HT1080 (cell line): Measurements from ENCODE around the gene OTOG. TPM values are rescaled to one million over a fixed set of nuclear protein-coding genes. Genes with fewer than 3 reads are reported as not detected.

ENCODE experiments used
- DNase-seq: peaks from one replicate; pipeline ENCODE4 v3.0.0-alpha.2; 2015; ENCODE audit warnings: low read depth
- total RNA-seq: library from RNA; depleted of rRNA; stranded (reverse); fragments of >200 nt; shearing (Covaris generic); gene quantifications from 2 replicates; pipeline ENCODE4 v1.2.3, GENCODE V29; 2014

The OTOG gene
- total RNA-seq, 1 experiment from 2014 or later, result not detected

DNA sequence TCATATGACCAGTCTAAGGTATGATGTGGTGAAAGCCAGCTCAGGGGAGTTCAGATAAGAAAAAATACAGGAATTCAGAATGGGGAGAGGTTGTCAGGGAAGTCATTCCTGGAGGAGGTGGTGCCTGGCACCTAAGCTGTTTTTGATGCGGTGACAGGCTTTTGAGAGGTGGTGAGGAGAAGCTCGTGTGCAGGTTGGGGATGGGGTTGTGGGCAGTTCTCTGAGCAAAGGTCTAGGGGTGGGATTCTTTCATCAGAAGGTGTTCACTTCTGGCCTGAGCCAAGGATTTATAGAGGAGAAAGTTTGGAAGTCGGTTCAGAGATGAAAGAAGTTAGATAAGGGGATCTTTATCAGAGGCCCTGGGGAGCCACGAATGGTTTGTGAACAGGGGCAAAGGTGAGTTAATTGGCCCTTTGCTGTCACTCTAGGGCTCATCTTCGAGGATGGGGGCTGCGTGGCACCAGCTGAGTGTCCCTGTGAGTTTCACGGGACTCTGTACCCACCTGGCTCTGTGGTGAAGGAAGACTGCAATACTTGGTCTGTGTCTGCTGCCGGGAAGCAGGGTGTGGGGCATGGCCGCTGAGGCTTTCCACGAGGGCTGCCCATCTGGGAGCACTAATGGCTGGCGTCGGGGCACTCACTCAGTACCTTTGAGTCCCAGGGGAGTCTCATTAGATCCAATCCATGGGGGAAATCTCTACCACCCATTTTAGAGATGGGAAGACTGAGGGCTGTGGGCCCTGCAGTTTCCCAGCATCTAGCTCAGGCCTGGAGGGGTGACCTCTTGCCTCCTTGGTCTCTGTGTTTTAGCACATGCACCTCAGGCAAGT is 13.4 kb downstream of the OTOG start:
- DNase-seq, result no peak

DNA sequence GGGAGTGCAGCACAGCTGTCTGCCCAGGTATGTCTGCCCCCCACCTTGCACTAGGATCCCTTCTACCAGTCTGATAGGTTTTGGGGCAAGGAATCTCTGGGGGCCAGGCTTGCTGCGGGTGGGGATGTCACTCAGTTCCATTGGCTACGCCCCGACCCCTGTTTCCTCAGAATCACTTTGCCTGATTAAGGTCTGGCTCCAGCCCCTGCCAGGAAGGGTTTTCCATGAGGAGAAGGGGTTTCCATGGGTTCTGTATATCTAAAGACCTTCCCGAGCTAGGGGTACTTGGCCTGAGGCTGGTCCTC is 14.0 kb downstream of the OTOG start:
- no peak for DNase-seq

DNA sequence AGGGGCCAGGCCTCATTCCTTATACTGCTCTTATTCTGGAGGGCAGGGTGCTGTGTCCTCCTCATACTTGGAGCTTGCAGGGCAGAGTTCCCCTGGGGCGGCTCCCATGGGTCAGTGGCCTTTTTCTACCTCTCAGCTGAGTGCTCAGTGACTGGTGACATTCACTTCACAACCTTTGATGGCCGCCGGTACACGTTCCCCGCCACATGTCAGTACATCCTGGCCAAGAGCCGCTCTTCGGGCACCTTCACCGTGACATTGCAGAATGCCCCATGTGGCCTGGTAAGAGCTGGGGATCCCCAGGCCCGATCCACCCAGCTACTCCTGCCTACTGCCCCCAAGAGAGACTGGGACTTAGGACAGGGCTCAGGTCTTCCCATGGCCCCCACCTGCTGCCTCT is 14.5 kb downstream of the OTOG start:
- DNase-seq, result no peak

DNA sequence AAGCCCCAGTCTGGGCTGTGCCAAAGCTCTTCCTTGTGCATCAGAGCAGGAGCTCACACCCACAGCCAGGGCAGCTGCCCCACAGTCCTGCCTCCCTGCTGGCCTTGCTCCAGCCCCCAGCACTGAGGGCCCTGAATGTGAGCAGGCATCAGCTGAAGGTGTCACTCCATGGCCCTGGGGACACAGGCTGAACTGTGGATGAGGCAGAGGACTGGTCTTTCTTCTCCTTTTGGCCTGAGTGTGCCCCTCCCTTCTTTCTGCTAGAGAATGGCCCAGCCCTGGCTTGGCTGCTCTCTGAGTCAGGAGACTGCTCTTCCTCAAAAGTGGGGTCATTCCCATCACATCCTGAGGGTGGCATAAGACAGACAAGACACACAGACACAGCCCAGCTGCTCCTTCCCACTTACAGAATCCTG is 16.2 kb downstream of the OTOG start:
- peak; percentile 20 for DNase-seq

DNA sequence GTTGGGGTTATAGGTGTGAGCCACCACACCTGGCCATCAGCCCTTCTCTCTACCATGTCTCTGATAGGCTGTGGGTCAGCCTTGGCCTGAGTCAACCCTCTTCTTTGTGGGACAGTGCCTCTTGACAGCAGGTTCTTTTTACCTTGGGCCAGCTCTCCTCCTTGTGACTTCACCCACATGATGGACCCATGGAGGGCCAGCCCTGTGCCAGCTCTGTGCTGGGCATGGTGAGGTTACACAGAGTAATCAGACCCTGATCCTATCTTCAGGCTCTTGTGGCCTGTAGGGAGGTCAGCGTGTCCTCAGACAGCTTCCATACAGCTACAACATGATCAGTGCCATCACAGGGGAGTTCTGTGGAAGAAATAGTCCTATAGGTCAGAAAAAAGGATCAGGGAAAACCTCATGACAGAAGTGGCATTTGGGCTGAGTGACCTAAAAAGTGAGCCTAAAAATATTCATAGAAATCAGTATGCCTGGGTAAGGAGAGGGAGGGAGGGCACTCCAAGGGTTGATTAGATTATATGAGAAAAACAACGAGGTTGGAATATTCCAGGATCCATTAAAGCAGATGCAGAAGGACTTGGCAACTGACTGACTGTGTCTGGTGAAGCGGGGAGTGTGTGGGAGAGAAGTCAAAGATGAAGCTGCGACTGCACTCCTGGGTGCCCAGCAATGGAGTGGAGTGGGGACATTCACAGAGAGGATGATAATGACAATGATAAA is 17.1 kb downstream of the OTOG start:
- DNase-seq, result no peak

DNA sequence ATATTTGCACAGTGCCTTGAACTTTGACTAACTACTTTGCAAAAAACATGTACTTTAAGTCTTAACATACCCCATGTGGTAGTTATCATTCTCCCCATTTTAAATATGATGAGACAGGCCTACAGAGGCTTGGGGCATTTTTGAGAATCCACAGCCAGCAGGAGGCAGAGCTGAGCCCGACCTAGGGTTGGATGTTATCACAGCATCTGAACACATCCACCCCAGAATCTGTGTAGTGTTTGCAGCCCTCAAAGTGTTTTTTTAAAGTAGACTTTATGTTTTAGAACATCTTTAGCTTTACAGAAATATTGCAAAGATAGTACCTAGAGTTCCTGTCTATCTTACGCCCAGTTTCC is 17.6 kb downstream of the OTOG start:
- DNase-seq, result no peak

DNA sequence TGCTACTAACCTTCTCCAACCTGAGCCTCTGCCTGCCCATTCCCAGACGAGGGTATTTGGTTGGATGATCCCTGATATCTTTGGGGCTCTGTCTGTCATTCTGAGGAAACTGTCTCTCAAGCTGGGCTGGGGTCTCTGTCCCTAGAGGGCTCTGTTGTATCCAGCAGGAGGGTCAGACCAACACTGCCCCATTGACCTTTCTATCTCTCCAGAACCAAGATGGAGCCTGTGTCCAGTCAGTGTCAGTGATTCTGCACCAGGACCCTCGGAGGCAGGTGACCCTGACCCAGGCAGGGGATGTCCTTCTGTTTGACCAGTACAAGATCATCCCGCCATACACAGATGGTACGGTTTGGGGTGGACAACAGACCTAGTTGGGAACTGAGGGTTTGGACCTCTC is 21.9 kb downstream of the OTOG start:
- no peak for DNase-seq

DNA sequence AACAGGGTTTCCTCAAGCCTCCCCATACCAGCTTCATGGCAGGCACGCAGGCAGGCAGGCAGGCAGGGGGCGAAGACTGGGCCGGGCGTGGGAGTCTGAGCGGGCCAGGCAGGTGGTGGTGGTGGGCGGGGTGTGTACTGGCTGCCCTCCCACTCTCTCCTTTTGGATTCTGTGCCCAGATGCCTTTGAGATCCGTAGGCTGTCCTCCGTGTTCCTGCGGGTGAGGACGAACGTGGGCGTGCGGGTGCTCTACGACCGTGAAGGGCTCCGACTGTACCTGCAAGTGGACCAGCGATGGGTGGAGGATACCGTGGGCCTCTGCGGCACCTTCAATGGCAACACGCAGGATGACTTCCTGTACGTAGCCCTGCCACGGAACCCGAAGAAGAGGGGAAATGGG is 23.0 kb downstream of the OTOG start:
- DNase-seq, result no peak

DNA sequence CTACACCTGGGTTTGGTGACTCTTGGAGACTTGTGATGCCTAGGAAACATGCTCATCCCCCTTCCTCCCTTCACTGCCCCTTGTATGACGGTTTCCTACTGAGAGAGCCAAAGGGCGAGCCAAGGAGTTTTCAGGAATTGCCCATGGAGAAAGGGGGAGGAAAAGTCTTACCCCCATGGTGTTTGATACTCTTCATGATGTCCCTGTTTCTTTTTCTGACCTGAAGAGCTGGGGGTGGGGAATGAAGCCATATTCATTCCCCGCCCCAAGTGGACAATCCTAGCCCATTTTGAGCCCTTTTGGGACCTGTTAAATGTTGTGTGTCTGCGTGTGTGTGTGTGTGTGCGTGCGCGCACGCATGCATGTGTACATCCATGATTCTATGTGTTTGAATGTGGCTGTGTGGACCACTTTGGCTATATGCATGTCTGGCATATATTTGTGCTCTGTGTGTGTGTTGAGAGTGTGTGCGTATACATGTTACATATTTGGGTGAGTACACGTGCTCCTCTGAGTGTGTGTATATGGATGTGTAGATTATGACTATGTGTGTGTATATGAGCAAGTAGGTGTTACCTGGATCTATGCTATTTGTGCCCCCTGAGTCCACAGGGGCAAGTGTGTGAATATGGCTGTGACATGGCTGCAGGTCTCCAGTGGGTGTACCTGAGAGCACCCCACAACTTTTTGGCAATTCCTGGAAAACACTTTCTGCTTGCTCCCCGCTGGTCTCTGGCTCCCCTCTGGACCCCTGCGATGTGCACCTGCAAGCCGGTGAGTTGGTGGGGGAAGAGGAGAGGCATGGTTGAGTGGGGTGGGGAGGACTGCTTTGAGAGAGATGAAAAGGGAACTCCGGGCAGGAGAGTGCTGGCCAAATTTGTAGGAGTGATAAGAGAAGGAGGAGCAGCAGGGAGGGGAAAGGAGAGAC is 24.6 kb downstream of the OTOG start:
- DNase-seq, result no peak

DNA sequence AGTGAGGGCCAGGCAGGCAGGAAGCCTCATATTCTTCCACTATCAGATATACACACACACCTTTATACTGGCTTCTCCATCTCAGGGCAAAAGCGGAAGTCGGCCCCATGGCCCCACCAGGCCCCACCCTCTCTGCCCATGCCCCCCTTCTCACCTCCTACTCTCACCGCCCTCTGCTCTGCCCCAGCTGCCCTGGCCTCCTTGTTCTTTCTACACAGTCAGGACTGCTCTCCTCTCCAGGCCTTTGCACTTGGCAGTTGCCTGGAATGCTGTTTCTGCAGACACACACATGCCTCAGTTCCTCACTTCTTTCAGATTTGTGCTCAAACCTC is 25.3 kb downstream of the OTOG start:
- no peak for DNase-seq

DNA sequence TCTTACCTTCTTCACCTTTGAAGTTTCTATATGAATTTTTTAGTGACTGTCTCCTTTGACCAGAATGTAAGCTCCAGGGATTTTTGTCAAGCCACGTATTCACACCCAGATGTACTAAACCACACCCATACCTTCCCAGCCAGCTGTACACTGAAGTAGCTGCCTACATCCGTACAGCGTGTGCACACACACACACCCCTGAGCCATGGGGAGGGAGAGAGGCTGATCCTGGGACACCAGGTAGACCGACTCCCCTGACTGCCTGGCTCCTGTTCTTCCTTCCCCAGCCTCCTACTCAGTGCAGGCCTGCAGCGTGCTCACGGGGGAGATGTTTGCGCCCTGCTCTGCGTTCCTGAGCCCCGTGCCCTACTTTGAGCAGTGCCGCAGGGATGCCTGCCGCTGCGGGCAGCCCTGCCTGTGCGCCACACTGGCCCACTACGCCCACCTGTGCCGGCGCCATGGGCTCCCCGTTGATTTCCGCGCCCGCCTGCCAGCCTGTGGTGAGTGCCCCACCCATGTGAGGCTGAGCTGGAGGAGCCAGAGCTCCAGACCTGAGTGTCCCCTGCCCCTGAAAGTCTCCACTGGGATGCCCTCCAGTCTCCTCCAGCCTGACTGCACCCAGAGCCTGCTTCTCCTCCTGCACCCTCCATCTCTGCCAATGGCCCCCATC is 25.9 kb downstream of the OTOG start:
- no peak for DNase-seq

DNA sequence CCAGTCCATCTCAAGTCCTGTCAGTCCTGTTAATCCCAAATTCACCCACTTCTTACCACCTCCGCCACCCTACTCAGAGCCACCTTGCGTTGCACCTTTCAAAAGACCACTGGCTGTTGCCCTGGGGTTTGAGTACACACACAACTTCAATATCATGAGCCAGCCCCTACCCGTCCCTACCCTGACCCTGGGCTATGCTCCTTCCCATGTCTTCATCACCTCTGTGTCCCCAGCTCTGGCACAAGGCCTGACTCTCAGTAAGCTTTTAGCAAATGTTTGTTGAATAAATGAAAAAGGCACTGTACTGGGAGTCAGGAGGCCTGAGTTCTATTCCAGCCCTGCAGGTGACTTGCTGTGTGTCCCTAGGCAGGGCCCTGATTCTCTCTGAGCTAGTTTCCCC is 26.5 kb downstream of the OTOG start:
- DNase-seq, result no peak

DNA sequence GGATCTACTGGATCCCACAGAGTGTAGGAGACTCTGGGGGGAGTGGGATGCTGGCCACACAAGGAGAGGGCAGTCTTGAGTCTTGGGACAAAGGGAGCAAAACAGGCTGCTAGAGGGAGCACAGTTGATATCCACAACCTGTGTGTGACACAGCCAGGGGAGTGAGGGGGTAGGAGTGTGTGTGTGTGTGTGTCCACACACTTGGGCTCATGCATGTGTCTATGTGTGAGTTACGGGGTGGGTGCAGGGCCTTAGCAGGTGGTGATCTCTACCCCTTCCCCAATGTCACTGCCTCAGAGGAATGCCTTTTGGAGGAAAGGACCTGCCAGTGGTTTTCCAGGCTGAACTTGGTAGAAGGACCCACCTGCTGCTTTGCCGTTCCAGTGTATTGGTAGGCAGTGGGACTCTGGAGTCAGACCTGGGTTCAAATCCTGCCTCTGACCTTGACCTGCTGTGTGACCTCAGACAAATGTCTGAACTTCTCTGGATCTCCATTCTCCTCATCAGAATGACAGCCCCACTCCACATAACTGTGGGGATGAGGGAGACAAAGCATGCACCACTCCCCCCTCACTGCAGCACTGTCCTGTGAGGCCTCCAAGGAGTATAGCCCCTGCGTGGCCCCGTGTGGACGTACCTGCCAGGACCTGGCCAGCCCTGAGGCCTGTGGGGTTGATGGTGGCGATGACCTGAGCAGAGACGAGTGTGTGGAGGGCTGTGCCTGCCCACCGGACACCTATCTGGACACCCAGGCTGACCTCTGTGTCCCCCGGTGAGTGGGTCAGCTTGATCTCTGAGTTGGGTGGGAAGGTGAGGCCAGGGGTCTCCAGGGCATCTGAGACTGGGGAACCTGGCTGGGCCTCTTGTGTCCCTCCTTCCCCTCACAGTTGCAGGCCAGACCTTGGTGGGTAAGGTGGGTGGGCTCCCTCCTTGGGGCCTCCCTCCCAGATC is 27.4 kb downstream of the OTOG start:
- DNase-seq, result no peak

DNA sequence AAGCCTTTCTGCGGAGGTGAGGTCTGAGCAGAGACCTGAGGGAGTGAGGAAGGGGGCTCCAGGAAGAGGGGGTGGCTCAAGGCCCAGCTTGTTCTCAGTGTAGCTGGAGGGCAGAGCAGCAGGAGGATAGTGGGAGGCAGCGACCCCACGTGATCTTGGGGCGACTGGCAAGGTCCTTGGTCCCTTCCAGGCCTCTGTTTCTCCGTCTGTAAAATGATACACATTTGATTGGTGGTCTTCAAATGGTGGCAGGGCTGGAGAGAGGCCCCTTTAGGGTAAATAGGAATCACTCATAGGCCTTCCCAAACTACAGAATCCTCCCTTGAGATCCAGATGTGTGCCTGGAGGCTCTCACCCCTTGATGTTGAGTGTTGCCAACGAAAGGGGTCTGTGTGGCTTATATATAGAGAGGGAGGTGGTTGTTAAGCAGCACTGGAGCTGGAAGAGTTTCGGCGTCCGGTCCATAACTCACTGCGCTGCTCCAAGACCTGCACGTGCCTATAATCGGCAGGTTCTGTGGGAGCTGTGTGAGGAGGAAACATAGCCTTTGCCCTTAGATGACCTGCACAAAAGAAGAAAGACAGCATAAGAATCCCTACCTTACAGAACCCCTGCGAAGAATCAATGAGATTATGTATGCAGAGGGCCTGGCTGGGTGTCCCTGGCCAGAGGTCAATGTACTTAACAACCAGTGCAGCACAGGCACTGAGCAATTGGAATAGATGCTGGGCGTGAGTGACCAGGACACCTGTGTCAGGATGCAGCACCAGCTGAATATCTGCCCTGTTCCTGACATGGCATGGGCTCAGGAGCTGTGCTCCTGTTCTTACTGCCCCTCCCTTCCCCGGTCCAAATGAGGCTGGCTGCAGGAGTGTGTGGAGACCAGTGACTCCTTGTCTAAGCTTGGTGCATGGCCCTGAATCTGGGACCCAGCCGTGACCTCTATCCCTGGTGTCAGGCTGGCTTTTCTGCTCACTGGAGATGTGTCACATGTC is 28.7 kb downstream of the OTOG start:
- no peak for DNase-seq

DNA sequence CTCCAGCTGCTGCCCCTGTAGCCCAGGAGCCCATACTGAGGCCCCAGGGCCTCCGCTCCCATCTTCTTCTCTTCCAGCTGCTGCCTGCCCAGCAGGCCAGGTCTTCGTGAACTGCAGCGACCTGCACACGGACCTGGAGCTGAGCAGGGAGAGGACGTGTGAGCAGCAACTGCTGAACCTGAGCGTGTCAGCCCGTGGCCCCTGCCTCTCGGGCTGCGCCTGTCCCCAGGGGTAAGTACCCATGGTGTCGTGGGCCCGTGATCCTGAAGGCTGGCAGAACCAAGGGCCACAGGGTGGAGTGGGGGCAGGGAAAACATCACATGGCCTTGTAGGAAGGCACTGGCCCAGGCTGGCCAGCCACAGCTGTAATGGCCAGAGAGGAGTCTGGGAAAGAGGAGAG is 31.2 kb downstream of the OTOG start:
- DNase-seq, result no peak

DNA sequence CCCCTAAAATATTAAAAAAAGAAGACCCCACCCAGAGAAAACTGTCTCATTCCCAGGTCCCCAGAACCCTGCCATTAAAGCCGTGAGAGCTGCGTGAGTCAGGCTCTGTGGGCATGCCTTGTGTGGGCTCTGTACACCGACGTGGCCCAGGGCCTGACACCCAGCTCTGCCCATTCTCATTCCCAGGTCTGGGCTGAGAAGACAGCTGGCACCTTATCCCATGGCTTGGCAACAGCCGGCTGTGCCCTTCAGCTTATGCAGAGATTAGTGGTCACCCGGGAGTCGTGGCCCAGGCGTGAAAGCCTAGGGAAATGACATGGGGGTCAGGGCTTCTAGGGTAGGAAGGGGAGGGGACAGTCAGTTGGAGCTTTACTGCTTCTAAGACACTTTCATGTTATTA is 31.9 kb downstream of the OTOG start:
- DNase-seq, result no peak

DNA sequence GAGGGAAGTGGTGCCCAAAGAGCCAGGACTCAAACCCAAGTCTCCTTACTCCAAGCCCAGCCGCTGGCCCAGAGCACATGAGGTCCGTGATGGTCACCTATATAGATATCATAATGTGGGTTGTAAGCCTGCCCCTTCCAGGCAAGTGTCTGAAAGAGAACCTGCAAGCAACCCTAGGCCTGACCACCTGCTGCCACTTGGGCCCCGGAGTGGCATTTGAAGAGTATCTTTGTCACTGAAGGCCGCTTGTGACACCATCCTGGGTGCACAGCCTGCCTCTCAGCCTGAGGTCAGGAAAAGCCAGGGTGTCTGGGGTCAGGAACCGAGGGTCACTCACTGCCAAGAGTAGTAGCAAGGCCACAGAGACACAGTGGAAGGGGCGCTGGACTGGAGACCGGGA is 32.4 kb downstream of the OTOG start:
- no peak for DNase-seq

DNA sequence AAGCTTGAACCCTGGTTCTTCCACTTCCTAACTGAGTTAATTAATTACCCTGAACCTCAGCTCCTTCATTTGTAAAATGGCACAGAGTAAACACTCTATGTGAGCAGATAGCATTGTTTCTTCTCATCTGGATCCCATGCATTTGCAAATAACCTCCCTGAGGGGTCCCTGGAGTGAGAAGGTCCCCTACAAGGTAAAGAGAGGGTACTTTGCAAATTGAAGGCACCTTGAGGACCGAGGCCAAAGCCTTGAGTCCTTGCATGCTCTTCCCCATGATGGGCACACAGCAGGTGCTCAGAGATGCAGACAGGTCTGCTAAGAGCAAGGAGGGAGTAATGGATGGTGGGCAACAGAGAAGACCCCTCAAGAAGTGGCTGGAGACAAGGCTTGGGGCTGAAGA is 33.2 kb downstream of the OTOG start:
- no peak for DNase-seq

DNA sequence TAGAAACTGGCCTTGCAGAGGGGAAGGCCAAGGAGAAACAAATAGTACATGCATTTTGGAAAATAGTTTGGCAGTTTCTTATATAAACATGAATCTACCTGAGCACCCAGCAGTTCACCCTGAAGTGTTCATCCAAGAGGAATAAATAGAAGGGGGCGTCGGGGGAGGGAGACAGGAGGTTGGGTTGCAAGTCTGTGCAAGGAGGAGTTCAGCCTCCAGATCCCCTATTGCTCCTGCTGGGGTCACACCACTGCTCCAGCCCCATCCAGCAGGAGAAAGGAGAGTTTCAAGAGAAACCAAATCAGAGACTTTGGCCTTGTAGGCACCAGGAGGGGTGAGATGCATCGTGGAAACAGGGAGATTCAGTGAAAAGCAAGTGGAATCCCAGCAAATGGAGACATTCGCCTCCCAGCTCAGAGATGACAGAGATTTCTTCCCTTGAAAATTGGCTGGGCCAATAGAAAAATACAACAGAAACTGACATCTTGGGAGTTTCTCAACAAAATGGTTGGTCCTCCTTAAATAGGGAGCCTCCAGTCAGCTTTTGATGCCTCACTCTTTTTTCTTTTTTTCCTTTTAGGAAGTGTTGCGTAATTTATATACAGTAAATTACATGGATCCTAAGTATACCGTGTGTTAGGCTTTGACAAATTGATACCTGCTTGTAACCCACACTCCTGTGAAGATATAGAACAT is 34.1 kb downstream of the OTOG start:
- DNase-seq, result no peak
